ENCODE measurements around the gene PIP4K2C. TPM values are rescaled to one million over a fixed set of nuclear protein-coding genes. Genes with fewer than 3 reads are reported as not detected.
"Not testable (repeated sequence)": the region's sequence is repeated elsewhere in the genome, so short reads cannot be mapped to it uniquely, and the experiment has no call there.

PIP4K2C gene
- total RNA-seq, 1 experiment from 2014 or later, result 26.0 TPM

- peaks cover 8% of the 10 kb centered on the region for H3K27me3 ChIP-seq (ENCODE audit: control insufficient read depth, insufficient read depth, low read length)
- no peak overlapping the region for H3K4me3 ChIP-seq (ENCODE audit: insufficient read depth, low read depth, low read length)
- H3K36me3 ChIP-seq (replicated peaks; ENCODE audit: control insufficient read depth, insufficient read depth, low read length), result peaks cover 9% of the 10 kb centered on the region
- no peak for DNase-seq
Measured at GRCh38 chr12:57585156-57585555, 5.8 kb upstream of the PIP4K2C start.

DNA sequence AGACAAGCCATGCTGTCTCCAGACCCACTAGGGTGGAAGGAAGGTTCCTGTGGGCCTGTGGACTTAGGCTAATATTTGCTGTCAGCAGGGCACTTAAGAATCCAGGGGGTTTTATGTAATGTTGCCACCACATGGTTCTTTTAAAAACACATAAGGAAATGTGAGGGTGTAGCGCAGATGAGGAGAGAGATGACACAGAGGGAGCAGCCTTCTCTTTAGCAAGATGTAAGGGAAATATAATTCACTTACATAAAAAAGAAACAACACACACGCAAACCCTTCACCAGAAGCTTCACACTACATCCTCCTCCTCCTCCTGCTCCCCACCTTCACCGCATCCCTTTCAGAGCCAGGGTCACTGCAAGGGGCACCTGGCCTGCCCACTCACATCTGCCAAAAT is 4.9 kb upstream of the PIP4K2C start:
- peaks cover 8% of the 10 kb centered on the region for H3K27me3 ChIP-seq (ENCODE audit: control insufficient read depth, insufficient read depth, low read length)
- no peak for DNase-seq
- no peak overlapping the region for H3K4me3 ChIP-seq (ENCODE audit: insufficient read depth, low read depth, low read length)
- H3K36me3 ChIP-seq (replicated peaks; ENCODE audit: control insufficient read depth, insufficient read depth, low read length), result peaks cover 7% of the 10 kb centered on the region

DNA sequence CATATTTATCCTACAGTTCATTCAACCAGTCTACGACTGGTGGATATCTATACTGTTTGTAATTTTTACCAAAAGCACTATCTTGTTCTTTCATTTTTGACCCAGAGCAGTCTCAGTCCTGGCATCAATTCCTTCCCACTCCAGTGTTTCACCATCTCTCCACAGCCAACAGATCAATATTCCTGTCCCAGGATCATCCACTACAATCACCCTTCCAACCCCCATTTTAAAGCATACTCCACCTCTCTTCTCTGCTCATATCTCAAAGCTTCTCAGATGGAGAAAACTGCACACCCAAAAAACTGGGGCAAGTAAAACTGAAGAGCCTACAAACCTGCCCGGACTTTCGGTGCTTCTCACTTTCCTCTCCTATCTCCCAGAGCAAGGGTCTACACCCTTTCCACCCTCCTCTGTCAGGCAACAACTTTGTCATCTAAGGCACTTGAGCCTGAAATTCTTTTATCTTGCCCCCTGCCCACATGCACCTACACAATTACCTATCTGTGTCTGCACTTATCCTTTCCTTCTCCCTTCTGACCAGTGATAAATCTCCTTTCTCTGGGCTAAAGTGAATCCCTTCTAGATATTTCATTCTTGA is 4.1 kb upstream of the PIP4K2C start:
- Histone ChIP-seq H3K27me3 (ENCODE audit: control insufficient read depth, insufficient read depth, low read length) (peaks cover 9% of the 10 kb centered on the region), H3K4me3 (ENCODE audit: insufficient read depth, low read depth, low read length) (no peak overlapping the region), H3K36me3 (replicated peaks; ENCODE audit: control insufficient read depth, insufficient read depth, low read length) (no peaks in the 10 kb centered on the region; the same call in 1 of the 2 replicates)
- DNase-seq, result no peak

DNA sequence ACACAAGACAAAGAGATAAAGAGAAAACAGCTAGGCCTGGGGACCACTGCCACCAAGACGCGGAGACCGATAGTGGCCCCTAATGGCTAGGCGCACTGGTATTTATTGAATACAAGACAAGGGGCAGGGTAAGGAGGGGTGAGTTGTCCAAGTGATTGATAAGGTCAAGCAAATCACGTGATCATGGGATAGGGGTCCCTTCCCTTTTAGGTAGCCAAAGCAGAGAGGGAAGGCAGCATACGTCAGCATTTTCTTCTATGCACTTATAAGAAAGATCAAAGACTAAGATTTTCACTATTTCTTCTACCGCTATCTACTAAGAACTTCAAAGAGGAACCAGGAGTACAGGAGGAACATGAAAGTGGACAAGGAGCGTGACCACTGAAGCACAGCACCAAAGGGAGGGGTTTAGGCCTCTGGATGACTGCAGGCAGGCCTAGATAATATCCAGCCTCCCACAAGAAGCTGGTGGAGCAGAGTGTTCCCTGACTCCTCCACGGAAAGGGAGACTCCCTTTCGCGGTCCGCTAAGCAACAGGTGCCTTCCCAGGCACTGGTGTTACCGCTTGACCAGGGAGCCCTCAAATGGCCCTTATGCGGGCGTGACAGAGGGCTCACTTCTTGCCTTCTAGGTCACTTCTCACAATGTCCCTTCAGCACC is 1.9 kb upstream of the PIP4K2C start:
- DNase-seq; H3K4me3 ChIP-seq (ENCODE audit: insufficient read depth, low read depth, low read length); H3K27me3 ChIP-seq (ENCODE audit: control insufficient read depth, insufficient read depth, low read length); H3K36me3 ChIP-seq (replicated peaks; ENCODE audit: control insufficient read depth, insufficient read depth, low read length): not testable (repeated sequence)

DNA sequence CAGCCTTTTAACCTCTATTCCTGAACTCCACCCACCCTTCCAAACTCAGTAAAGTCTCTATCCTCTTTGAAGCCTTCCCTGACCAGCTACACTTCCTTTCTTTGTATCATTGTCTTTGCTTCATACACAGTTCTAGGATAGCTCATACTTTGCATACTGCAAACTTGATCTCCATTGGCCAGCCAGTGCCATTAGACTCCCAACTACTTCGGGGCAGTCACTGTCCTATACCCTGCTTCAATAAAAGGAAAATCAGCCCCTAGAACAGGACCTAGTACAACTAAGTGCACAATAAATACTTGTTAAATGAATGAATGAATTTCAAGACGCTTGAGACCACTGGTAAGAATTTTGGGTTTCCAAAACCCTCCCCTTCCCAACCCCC is 521 bp upstream of the PIP4K2C start:
- DNase-seq, result no peak
- H3K36me3 ChIP-seq (replicated peaks; ENCODE audit: control insufficient read depth, insufficient read depth, low read length), result no peaks in the 10 kb centered on the region; the same call in 1 of the 2 replicates
- H3K4me3 ChIP-seq (ENCODE audit: insufficient read depth, low read depth, low read length), result peak overlapping the region; percentile 92
- peaks cover 6% of the 10 kb centered on the region for H3K27me3 ChIP-seq (ENCODE audit: control insufficient read depth, insufficient read depth, low read length)

- no peak for DNase-seq
- Histone ChIP-seq H3K27me3 (ENCODE audit: control insufficient read depth, insufficient read depth, low read length) (peaks cover 6% of the 10 kb centered on the region), H3K36me3 (replicated peaks; ENCODE audit: control insufficient read depth, insufficient read depth, low read length) (no peaks in the 10 kb centered on the region; the same call in 1 of the 2 replicates), H3K4me3 (ENCODE audit: insufficient read depth, low read depth, low read length) (peak overlapping the region; percentile 92)
Measured at GRCh38 chr12:57591782-57592325, 862 bp downstream of the PIP4K2C start.

DNA sequence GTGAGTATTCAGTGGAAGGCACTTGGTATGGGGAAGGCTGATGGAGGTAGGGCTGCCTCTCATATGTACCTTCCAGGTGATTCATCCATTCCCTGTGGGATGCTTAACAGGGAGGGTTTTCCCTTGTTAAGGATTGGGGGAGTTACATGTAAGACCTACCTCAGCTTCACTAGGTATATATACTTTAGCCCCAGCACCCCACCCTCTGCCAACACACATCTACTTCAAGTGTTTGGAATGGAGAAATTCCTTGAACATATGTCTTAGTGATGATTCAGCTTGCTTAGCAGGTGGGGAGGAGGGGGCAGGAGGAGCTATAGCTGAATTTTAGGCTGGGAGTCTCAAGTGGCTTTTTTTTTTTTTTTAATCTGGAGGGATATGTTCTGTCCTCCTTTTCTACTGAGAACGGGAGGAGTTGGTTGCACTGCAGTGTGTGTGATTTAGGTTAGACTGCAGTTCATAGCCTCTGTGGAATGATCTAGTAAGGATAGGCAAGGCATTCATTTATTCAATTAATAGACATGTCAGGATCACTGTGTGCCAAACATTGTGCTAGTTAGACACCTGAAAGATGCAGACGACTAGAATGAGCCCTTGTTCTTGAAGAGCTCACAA is 1.7 kb downstream of the PIP4K2C start:
- Histone ChIP-seq H3K27me3 (ENCODE audit: control insufficient read depth, insufficient read depth, low read length) (peaks cover 6% of the 10 kb centered on the region), H3K36me3 (replicated peaks; ENCODE audit: control insufficient read depth, insufficient read depth, low read length) (no peaks in the 10 kb centered on the region; the same call in 1 of the 2 replicates), H3K4me3 (ENCODE audit: insufficient read depth, low read depth, low read length) (no peak overlapping the region)
- no peak for DNase-seq

- H3K27me3 ChIP-seq (ENCODE audit: control insufficient read depth, insufficient read depth, low read length), result peaks cover 4% of the 10 kb centered on the region
- H3K4me3 ChIP-seq (ENCODE audit: insufficient read depth, low read depth, low read length), result no peak overlapping the region
- H3K36me3 ChIP-seq (replicated peaks; ENCODE audit: control insufficient read depth, insufficient read depth, low read length), result no peaks in the 10 kb centered on the region; the same call in 1 of the 2 replicates
- DNase-seq, result no peak
Measured at GRCh38 chr12:57593187-57593586, 2.2 kb downstream of the PIP4K2C start.

GRCh38 chr12:57600395-57600794 is 9.4 kb downstream of the PIP4K2C start:
- peaks cover 6% of the 10 kb centered on the region for H3K36me3 ChIP-seq (replicated peaks; ENCODE audit: control insufficient read depth, insufficient read depth, low read length)
- no peak for DNase-seq
- no peaks in the 10 kb centered on the region for H3K27me3 ChIP-seq (ENCODE audit: control insufficient read depth, insufficient read depth, low read length)
- H3K4me3 ChIP-seq (ENCODE audit: insufficient read depth, low read depth, low read length), result no peak overlapping the region

DNA sequence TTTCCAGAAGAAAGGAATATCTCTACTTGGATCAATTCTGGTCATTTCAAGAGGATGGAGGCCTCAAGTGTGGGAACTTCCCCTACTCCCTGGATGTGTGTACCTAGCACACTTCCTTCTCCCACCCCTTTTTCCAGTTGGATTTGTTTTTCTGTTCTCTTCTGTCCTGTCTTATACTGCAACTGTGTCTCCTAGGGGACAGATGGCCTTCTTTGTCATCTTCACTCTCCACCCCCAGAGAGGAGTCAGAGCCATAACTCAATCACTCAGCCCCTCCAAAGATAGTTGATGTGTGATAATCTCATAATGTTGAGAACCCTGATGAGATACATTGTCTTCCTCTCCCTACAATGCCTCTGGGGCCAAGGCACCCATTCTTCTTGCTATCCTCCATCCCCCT is 11.6 kb downstream of the PIP4K2C start:
- Histone ChIP-seq H3K27me3 (ENCODE audit: control insufficient read depth, insufficient read depth, low read length) (no peaks in the 10 kb centered on the region), H3K36me3 (replicated peaks; ENCODE audit: control insufficient read depth, insufficient read depth, low read length) (peaks cover 6% of the 10 kb centered on the region), H3K4me3 (ENCODE audit: insufficient read depth, low read depth, low read length) (no peak overlapping the region)
- DNase-seq, result no peak

GRCh38 chr12:57603324-57603723 is 12.3 kb downstream of the PIP4K2C start:
- no peak overlapping the region for H3K4me3 ChIP-seq (ENCODE audit: insufficient read depth, low read depth, low read length)
- no peak for DNase-seq
- peaks cover 6% of the 10 kb centered on the region for H3K36me3 ChIP-seq (replicated peaks; ENCODE audit: control insufficient read depth, insufficient read depth, low read length)
- H3K27me3 ChIP-seq (ENCODE audit: control insufficient read depth, insufficient read depth, low read length), result no peaks in the 10 kb centered on the region

GRCh38 chr12:57603815-57604453 is 12.9 kb downstream of the PIP4K2C start:
- peak overlapping the region; percentile 71 for H3K4me3 ChIP-seq (ENCODE audit: insufficient read depth, low read depth, low read length)
- peak; percentile 69 for DNase-seq
- H3K27me3 ChIP-seq (ENCODE audit: control insufficient read depth, insufficient read depth, low read length), result no peaks in the 10 kb centered on the region
- peaks cover 6% of the 10 kb centered on the region for H3K36me3 ChIP-seq (replicated peaks; ENCODE audit: control insufficient read depth, insufficient read depth, low read length)

GRCh38 chr12:57604454-57604991 is 13.5 kb downstream of the PIP4K2C start, which contains the start of gene DTX3:
Gene DTX3, plus strand, starts transcription at chr12:57604824. Its CDS starts 1,694 bp downstream, at chr12:57606518.
- H3K36me3 ChIP-seq (replicated peaks; ENCODE audit: control insufficient read depth, insufficient read depth, low read length), result peaks cover 4% of the 10 kb centered on the region
- peak; percentile 83 for DNase-seq
- peak within 1 kb of the TSS; percentile 71 for H3K4me3 ChIP-seq (ENCODE audit: insufficient read depth, low read depth, low read length)
- peaks cover 2% of the 10 kb centered on the region; the same call in 1 of the 2 replicates for H3K27me3 ChIP-seq (ENCODE audit: control insufficient read depth, insufficient read depth, low read length)

Measured in H7 (cell line).